Subcutaneous abdominal adipose tissue (tissue), 5 donors: ENCODE results near the gene SIRT6.
"Not testable (repeated sequence)": the region's sequence is repeated elsewhere in the genome, so short reads cannot be mapped to it uniquely, and the experiment has no call there.

ENCODE experiments used
- H3K27ac ChIP-seq: one replicate; pipeline ENCODE4 v1.7.0; 2013; ENCODE audit warnings: low read depth, mild to moderate bottlenecking, inconsistent platforms, low read length, moderate library complexity
- H3K27me3 ChIP-seq, 5 donors: one replicate each; pipeline ENCODE4 v1.7.0; 2013; ENCODE audit warnings: low read length in 5 of 5, inconsistent platforms in 1 of 5; ENCODE audit not compliant: control insufficient read depth in 5 of 5, insufficient read depth in 4 of 5
- H3K36me3 ChIP-seq, 5 donors: one replicate each; pipeline ENCODE4 v1.7.0; 2013; ENCODE audit warnings: low read length in 5 of 5; ENCODE audit not compliant: control insufficient read depth in 5 of 5, insufficient read depth in 5 of 5
- H3K4me1 ChIP-seq, 5 donors: one replicate each; pipeline ENCODE4 v1.7.0; 2013; ENCODE audit warnings: low read length in 5 of 5, mild to moderate bottlenecking in 3 of 5, moderate library complexity in 1 of 5; ENCODE audit not compliant: control insufficient read depth in 5 of 5, insufficient read depth in 5 of 5
- H3K4me3 ChIP-seq, 5 donors: one replicate each; pipeline ENCODE4 v1.7.0; 2013; ENCODE audit warnings: low read length in 5 of 5, low read depth in 1 of 5
- H3K9ac ChIP-seq, 5 donors: one replicate each; pipeline ENCODE4 v1.7.0; 2013; ENCODE audit warnings: low read length in 5 of 5, mild to moderate bottlenecking in 4 of 5, moderate library complexity in 3 of 5
- H3K9me3 ChIP-seq, 5 donors: one replicate each; pipeline ENCODE4 v1.7.0; 2013; ENCODE audit warnings: low read length in 5 of 5; ENCODE audit not compliant: control insufficient read depth in 5 of 5
- donor health status: healthy.
- donor health status: healthy.
- donor health status: healthy.
- donor health status: healthy.
- donor health status: healthy.

Gene SIRT6

DNA sequence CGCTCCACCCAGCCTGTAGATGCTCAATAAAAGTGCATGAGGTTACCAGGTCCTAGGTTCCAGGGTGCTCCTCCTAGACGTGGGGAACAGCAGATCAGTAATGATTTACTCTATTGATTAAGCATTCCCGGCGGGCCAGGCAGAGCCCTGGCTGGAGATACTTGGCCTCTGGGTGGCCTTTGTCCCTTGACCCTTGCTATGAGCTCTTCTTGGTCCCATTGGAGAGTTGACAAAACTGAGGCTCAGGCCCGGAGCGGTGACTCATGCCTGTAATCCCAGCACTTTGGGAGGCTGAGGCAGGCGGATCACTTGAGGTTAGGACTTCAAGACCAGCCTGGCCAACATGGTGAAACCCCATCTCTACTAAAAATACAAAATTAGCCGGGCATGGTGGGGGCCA, 24.4 kb downstream of the SIRT6 start:
- H3K27me3 ChIP-seq = peaks cover 1 to 18% (median 8%) of the 10 kb centered on the region in 5 donors
- H3K36me3 ChIP-seq, H3K9ac ChIP-seq: not testable (repeated sequence)

DNA sequence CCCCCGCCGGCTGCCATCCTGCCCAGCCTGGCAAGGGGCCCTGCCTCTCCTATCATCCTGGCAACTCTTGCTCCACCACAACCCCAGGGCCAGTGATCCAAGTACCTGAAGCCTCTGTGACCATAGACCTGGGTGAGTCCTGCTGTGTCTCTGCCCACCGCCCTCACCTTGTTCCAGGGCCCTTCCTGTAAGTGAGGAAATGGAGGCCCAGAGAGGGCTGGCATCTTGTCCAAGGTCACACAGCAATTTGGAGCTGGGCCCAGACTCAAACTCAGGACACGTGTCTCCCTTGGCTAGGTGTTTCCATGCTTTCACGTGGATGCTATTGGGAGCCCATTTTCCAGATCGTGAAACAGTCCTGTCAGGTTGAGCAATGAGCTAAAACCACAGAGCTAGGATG, 25.2 kb downstream of the SIRT6 start:
- Histone ChIP-seq H3K9me3 (no peaks in the 10 kb centered on the region), H3K27ac (no peak overlapping the region), H3K36me3 (no peaks in the 10 kb centered on the region), H3K4me1 (no peaks in the 10 kb centered on the region), H3K27me3 (peaks cover 5 to 18% (median 12%) of the 10 kb centered on the region in 5 donors), H3K4me3 (no peak overlapping the region), H3K9ac (no peak overlapping the region)

More for the DNA sequence above, 24.4 kb downstream of the SIRT6 start:
- H3K9me3 ChIP-seq, H3K4me3 ChIP-seq, H3K4me1 ChIP-seq, H3K27ac ChIP-seq: not testable (repeated sequence)

DNA sequence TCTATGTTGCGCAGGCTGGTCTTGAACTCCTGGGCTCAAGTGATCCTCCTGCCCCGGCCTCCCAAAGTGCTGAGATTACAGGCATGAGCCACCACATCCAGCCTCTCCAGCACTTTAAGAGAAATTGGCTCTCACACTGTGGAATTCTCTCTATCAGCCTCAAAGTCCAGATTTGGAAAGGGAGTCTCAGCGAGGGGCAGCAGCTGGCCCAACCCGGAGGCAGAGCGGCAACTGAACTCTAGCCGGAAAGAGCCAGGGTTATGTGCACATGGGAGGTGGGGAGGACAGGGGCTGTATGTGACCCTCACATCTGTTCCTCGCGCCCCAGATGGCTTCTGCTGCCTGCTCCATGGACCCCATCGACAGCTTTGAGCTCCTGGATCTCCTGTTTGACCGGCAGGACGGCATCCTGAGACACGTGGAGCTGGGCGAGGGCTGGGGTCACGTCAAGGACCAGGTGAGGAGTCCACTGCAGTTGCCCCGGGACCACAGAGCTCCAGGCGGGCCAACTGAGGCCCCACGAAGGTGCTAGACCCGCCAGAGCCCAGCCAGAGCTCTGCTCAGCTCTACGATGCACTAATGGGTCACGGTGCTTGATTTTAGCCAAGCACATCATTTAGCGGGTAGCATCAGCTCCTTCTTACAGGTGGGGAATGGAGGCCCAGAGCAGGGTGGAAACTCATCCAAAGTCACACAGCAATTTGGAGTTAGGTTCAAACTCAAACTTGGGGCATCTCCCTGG, 27.6 kb downstream of the SIRT6 start:
- H3K9me3 ChIP-seq = no peaks in the 10 kb centered on the region
- H3K27me3 ChIP-seq = peaks cover 9 to 20% (median 16%) of the 10 kb centered on the region in 5 donors
- H3K4me1 ChIP-seq = no peaks in the 10 kb centered on the region
- H3K27ac ChIP-seq = no peak overlapping the region
- no peaks in the 10 kb centered on the region for H3K36me3 ChIP-seq
- no peak overlapping the region for H3K9ac ChIP-seq
- H3K4me3 ChIP-seq = no peak overlapping the region

- Histone ChIP-seq H3K9me3 (no peaks in the 10 kb centered on the region), H3K36me3 (no peaks in the 10 kb centered on the region), H3K4me1 (no peaks in the 10 kb centered on the region), H3K27ac (no peak overlapping the region), H3K9ac (no peak overlapping the region), H3K4me3 (no peak overlapping the region), H3K27me3 (peaks cover 10 to 20% (median 18%) of the 10 kb centered on the region in 5 donors)
Measured at GRCh38 chr19:4152241-4152998, 29.9 kb downstream of the SIRT6 start.

DNA sequence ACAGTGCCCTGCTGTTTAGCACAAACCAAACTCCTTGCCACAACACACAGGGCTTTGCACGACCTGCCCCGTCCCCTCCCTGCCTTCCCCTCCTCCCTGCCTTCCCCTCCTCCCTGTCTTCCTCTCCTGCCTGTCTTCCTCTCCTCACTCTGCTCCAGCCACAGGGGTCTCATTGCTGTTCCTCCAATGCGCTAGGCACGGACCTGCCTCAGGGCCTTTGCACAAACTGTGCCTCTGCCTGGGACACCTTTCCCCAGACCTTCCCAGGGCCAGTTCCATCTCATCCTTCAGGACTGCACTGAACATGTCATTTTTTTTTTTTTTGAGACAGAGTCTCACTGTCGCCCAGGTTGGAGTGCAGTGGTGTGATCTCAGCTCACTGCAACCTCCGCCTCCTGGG, 30.7 kb downstream of the SIRT6 start:
- Histone ChIP-seq H3K9me3 (no peaks in the 10 kb centered on the region), H3K27me3 (peaks cover 10 to 20% (median 15%) of the 10 kb centered on the region in 5 donors), H3K9ac (no peak overlapping the region), H3K27ac (no peak overlapping the region), H3K4me3 (no peak overlapping the region), H3K36me3 (no peaks in the 10 kb centered on the region), H3K4me1 (no peaks in the 10 kb centered on the region)

DNA sequence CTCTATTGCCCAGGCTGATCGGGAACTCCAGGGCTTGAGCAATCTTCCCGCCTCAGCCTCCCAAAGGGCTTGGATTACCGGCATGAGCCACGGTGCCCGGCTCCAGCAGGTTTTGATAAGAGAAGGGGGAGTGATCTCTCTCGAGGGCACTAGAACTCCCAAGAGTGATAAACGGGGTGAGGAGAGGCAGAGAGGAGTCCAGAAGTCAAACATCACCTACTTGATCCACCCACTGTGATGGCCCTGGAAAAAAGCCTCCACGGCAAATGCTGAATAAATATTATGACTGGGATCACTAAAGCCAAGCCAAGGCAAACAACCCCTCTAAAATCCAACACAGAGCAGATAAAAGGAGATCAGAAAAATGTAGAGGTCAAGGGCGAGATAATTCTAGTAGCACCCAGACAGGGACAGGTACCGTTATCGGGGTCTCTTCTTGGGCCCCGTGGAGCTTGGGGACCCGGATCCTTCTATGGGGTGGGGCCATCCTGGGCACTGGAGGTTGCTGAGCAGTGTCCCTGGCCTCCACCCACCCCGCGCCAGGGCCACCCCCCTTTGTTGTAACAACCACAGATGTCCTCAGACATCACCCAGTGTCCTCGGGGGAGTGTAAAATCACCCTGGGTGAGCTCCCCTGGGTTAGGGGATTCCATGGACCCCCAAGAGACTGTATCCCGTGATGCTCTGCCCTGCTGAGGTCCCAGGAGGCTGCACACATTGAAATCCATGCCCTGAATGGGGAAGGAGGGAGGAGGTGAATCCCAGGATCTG, 32.7 kb downstream of the SIRT6 start:
- H3K27ac ChIP-seq = no peak overlapping the region
- H3K4me3 ChIP-seq = no peak overlapping the region
- peaks cover 0 to 5% (median 0%) of the 10 kb centered on the region in 5 donors for H3K4me1 ChIP-seq
- H3K9me3 ChIP-seq = no peaks in the 10 kb centered on the region
- H3K9ac ChIP-seq = no peak overlapping the region
- H3K27me3 ChIP-seq = peaks cover 11 to 23% (median 17%) of the 10 kb centered on the region in 5 donors
- H3K36me3 ChIP-seq = no peaks in the 10 kb centered on the region

- no peaks in the 10 kb centered on the region for H3K9me3 ChIP-seq
- no peak overlapping the region for H3K4me3 ChIP-seq
- H3K27me3 ChIP-seq = peaks cover under 1 to 9% (median 5%) of the 10 kb centered on the region in 5 donors
- H3K36me3 ChIP-seq = no peaks in the 10 kb centered on the region
- H3K4me1 ChIP-seq = peaks cover 0 to 5% (median 0%) of the 10 kb centered on the region in 5 donors
- no peak overlapping the region for H3K9ac ChIP-seq
- no peak overlapping the region for H3K27ac ChIP-seq
Measured at GRCh38 chr19:4144666-4145249, 37.6 kb downstream of the SIRT6 start.

GRCh38 chr19:4142916-4143315, 39.4 kb downstream of the SIRT6 start:
- H3K4me3 ChIP-seq, H3K36me3 ChIP-seq, H3K9me3 ChIP-seq, H3K27me3 ChIP-seq, H3K4me1 ChIP-seq, H3K9ac ChIP-seq, H3K27ac ChIP-seq: not testable (repeated sequence)

DNA sequence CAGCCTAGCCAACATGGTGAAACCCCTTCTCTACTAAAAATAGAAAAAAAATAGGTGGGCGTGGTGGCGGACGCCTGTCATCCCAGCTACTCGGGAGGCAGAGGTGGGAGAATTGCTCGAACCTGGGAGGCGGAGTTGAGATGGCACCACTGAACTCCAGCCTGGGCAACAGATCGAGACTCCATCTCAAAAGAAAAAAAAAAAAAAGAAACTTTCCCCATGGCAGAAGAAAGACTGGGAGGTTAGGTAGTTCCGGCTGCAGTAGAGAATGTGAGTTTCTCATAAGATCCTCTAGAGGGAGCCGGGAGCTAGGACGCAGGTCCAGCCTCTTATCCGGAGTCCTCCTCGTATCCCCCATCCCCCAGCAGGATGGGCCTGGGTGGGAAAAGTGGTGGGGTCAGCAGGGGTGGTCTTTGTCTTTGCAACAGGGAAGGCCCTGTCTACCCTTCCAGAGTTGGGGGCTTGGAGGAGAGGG, 42.1 kb downstream of the SIRT6 start:
- no peak overlapping the region for H3K27ac ChIP-seq
- no peaks in the 10 kb centered on the region for H3K27me3 ChIP-seq
- H3K9me3 ChIP-seq = no peaks in the 10 kb centered on the region
- no peak overlapping the region for H3K4me3 ChIP-seq
- no peak overlapping the region for H3K9ac ChIP-seq
- H3K4me1 ChIP-seq = no peaks in the 10 kb centered on the region
- H3K36me3 ChIP-seq = no peaks in the 10 kb centered on the region
